GM12873 (cell line): Measurements from ENCODE around the gene FAM193A.

Experiments
- TF ChIP-seq, protein P1 (sequence below): IDR thresholded peaks from 2 replicates; pipeline ENCODE4 v1.5.1; 2012; ENCODE audit warnings: low read depth, mild to moderate bottlenecking, moderate library complexity, low read length, control low read depth; ENCODE audit not compliant: insufficient read depth; ENCODE audit errors: missing control alignments

The FAM193A gene

DNA sequence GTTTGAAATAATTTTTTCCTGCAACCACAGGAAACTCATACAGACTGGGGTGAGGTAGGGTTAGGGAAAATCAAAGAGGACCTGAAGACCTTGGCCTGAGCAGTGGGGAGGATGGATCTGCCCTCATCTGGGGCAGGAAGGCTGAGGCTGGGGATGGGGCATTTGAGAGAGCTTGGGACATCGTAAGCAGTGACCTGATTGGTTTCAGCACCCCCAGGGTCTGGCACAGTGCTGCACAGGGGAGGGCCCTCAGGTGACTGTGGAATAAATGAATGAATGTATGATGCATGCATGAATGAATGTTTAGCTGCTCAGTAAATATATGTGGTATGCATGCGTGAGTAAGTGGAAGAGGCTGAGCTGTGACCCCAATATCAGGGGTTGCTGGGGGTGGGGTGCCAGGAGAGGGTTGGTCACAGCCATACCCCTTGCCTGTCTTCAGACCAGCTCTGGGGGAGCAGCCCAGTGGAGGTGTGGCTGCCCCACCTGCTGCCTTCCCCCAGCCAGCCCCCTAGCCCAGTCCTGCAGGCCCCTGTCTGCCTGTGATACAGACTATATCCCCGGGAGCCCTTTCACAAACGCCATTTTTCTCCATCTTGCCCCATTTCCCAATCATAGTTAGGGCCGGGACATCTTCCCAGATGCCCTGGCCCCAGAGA, 230.7 kb downstream of the FAM193A start:
- TF ChIP-seq, protein P1, sequence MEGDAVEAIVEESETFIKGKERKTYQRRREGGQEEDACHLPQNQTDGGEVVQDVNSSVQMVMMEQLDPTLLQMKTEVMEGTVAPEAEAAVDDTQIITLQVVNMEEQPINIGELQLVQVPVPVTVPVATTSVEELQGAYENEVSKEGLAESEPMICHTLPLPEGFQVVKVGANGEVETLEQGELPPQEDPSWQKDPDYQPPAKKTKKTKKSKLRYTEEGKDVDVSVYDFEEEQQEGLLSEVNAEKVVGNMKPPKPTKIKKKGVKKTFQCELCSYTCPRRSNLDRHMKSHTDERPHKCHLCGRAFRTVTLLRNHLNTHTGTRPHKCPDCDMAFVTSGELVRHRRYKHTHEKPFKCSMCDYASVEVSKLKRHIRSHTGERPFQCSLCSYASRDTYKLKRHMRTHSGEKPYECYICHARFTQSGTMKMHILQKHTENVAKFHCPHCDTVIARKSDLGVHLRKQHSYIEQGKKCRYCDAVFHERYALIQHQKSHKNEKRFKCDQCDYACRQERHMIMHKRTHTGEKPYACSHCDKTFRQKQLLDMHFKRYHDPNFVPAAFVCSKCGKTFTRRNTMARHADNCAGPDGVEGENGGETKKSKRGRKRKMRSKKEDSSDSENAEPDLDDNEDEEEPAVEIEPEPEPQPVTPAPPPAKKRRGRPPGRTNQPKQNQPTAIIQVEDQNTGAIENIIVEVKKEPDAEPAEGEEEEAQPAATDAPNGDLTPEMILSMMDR: no peak

DNA sequence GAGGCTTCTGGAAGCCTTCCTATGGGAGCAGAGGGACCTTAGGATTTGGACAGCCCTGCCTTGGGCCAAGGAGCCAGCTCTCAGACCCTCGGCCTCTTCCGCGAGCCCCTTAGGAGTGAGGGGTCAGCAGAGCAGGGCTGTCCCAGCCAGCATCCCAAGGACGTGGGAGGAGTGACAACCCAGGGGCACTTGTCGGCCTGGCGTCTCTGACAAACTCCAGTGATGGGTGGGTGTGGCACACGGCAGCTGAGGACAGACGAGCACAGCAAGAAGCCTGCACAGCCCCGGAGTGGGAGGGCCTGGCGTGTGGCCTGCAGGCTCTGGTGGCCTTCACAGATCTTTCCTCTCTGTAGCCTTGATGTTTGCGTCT, 231.2 kb downstream of the FAM193A start:
- TF ChIP-seq, protein P1: no peak

DNA sequence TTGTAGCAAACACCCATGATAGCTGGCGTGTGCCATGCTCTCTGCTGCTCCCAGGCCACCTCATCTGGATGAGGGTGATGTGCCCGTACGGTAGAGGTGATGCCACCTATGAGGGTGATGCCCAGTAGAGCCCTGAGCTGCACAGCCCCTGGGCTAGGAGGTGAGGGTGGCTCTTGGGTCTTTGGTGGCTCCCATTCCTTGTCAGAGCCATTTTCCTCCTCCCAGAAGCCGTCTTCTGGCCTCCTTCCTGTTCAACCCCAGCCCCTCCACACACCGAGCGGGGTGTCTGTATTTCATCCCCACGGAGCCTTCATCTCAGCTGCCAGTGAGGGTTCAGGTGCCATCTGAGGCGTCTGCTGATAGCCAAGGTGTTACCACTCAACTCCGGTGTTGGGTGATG, 231.7 kb downstream of the FAM193A start:
- TF ChIP-seq, protein P1: no peak

DNA sequence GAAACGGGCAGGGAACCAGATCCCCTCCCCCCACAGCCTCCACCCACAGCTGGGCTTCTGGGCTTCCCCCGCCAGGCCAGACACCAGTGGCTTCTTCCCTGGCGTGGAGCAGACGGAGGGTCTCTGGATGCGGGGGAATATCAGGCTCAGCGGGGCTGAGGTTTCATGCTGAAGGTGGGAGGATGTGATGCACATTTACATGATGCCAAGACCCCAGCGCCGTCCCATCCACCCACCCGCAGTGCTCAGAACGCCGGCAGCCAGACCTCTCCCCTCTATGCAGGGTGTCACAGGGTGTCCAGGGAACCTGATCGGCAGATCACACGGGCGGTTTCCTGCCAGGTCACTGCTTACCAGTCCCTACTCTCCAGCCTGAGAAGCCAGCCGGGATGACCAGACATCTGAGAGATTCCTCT, 232.5 kb downstream of the FAM193A start:
- TF ChIP-seq, protein P1: no peak

DNA sequence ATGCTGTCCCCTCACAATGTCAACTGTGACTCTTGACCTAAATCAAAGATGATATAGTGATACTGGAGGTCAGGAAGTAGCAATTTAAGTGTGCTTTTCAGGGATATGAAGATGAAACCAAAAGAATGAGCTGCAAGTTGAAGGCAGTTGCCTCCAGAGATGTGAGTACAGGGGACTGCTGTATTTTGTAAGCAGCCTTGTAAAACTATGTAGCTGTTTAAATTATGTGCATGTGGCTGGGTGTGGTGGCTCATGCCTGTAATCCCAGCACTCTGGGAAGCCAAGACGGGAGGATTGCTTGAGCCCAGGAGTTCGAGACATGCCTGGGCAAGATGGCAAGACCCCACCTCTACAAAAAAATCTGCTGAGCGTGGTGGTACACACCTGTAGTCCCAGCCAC, 234.8 kb downstream of the FAM193A start:
- TF ChIP-seq, protein P1: no peak

DNA sequence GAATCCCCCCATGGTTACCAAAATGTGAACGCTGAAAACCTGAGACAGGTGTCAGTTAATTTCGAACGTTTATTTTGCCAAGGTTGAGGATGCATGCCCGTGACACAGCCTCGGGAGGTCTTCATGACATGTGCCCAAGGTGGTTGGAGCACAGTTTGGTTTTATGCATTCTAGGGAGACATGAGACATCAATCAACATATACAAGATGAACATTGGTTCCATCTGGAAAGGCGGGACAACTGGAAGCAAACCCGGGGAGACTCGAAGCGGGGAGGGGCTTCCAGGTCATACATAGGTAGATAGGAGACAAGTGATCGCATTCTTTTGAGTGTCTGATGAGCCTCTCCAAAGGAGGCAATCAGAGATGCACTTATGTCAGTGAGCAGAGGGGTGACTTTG, 245.5 kb downstream of the FAM193A start:
- TF ChIP-seq, protein P1: no peak
